HG03439 (cell line): ENCODE results near the gene PACSIN1.

Experiments
- ATAC-seq: cut with Tn5 transposase; IDR thresholded peaks from one replicate; pipeline ENCODE4 v1.9.1; 2021; ENCODE audit warnings: mild to moderate bottlenecking, moderate library complexity; ENCODE audit not compliant: unreplicated experiment

Gene PACSIN1

GRCh38 chr6:34560366-34561226, 94.7 kb downstream of the PACSIN1 start:
- no peak for ATAC-seq

- no peak for ATAC-seq
These were observed 95.3 kb downstream of the PACSIN1 start for GRCh38 chr6:34561227-34561530.

- no peak for ATAC-seq
These were observed 96.5 kb downstream of the PACSIN1 start for GRCh38 chr6:34562350-34562749.

- ATAC-seq: no peak
These were observed 97.1 kb downstream of the PACSIN1 start for GRCh38 chr6:34562861-34563512.

GRCh38 chr6:34563513-34563870, 97.6 kb downstream of the PACSIN1 start:
- no peak for ATAC-seq

- ATAC-seq: no peak
These were observed 98.3 kb downstream of the PACSIN1 start for GRCh38 chr6:34564181-34564580.

GRCh38 chr6:34565722-34566137, 99.9 kb downstream of the PACSIN1 start:
- ATAC-seq: no peak

GRCh38 chr6:34566830-34567546, 101.1 kb downstream of the PACSIN1 start:
- ATAC-seq: no peak

GRCh38 chr6:34568341-34569201, 102.7 kb downstream of the PACSIN1 start:
- no peak for ATAC-seq

- no peak for ATAC-seq
These were observed 103.6 kb downstream of the PACSIN1 start for GRCh38 chr6:34569361-34569973.

GRCh38 chr6:34570066-34570833, 104.4 kb downstream of the PACSIN1 start:
- no peak for ATAC-seq

GRCh38 chr6:34571388-34571787, 105.5 kb downstream of the PACSIN1 start:
- ATAC-seq: no peak

GRCh38 chr6:34572021-34572420, 106.1 kb downstream of the PACSIN1 start:
- ATAC-seq: no peak

GRCh38 chr6:34572585-34572984, 106.7 kb downstream of the PACSIN1 start:
- no peak for ATAC-seq

GRCh38 chr6:34573567-34574183, 107.8 kb downstream of the PACSIN1 start:
- ATAC-seq: no peak

- no peak for ATAC-seq
These were observed 108.9 kb downstream of the PACSIN1 start for GRCh38 chr6:34574647-34575293.

- no peak for ATAC-seq
These were observed 109.5 kb downstream of the PACSIN1 start for GRCh38 chr6:34575326-34575725.

- ATAC-seq: no peak
These were observed 110.5 kb downstream of the PACSIN1 start for GRCh38 chr6:34576286-34576955.
